Effector CD8-positive, alpha-beta T cell (primary cell): Measurements from ENCODE around the gene ATP5MG.

Source experiments
- DNase-seq: peaks from one replicate; lab custom pipeline; 2025; lab: John Stamatoyannopoulos, UW

ATP5MG gene

DNA sequence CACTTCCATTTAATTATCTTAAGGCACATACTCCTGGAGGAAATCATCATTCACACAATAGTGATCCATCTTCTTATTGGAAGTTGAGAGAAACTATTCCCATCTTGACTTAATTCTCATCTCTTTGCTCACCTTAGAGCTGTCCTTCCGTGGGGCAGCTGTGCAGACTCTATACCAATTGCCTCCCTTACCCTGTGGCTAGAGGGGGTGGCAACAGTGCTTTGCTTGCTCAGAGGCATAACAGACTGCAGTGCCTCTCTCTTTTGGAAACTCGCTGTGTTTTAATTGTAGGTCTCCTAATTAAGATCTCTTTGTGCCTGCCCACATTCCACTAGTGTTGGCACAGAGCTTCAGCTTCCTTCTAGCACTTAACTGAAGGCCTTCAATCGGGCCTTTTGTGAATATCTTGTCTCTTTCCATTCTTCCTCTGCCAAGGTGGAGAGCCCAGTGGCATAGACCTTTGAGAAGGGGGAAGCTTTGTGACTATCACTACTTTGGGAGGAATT, 40.4 kb downstream of the ATP5MG start:
- DNase-seq = no peak

- no peak for DNase-seq
Measured at GRCh38 chr11:118442301-118442700, 40.9 kb downstream of the ATP5MG start.

DNA sequence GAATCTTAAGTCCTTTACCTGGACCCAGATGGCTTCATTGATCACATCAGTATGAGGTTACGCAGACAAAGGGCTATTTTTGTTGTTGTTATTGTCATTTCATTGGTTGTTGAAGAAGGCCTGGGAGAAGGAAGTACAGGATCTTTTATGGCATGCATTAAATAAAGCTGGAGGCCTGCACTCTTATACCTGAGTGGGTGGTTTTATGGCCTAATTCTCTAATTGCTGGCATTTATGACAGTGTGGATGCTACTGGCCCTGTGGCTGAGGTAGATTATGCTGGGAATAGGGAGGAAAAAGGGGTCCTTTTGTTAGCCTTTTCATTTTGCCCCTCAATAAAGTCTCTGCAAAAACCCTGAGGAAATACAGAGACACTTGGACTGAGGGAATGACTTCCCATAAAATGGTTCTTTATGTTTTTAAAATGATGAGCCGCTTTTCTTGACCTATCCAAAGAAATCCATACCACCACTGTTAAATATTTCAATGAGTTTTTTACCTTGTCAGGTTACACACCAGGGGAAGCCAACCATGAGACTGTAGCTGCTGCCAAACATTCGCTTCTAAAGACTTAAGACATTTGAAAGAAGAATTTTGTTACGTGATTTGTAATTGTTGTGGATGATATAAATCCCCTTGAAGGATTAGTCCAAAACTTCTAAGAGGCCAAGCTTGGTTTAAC, 41.6 kb downstream of the ATP5MG start:
- no peak for DNase-seq

- DNase-seq = no peak
Measured at GRCh38 chr11:118443590-118444218, 42.3 kb downstream of the ATP5MG start.

GRCh38 chr11:118447423-118447822, 46.0 kb downstream of the ATP5MG start:
- DNase-seq = no peak

DNA sequence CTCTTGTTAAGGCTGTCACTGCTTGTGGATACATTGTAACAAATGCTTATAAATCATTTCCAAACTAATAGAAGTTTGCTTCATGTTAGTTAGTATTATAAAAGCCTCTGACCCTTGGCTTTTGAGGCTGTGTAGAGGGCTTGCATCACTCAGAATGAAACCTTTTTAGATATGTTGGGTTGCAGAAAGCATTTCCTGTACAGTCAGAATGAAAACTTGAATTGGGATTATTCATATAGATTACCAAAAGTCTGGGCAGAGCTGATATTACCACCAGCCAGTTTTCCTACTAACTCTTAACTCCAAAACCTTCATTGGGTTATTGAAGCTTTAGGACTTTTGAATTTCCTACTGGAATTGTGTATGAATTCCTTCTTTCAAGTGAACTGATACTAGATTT, 46.9 kb downstream of the ATP5MG start:
- DNase-seq = no peak

DNA sequence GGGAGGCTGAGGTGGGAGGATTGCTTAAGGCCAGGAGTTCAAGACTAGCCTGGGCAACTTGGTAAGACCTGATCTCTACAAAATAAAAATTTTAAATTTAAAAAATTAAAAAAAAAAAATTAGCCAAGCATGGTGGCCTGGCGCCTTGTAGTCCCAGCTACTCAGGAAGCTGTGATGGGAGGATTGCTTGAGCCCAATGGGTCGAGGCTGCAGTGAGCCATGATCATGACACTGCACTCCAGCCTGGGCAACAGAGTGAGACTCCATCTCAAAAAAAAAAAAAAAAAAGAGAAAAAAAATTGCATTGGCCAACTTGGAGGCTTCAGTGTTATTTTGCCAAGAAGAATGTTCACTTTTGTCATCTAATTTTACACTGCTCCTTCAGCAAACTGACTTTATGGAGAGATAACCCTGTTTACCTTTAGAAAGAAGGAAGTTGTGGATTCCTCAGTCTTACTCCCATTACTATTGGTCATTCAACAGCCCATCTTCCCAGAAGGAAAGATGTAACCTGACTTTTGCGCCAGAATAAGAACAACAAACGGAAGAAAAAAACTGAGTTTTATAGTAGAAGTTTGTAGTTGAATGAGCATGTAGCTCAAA, 48.0 kb downstream of the ATP5MG start:
- no peak for DNase-seq

GRCh38 chr11:118450451-118450850, 49.0 kb downstream of the ATP5MG start:
- DNase-seq = no peak
